ENCODE measurements around the gene PSAPL1.

- no peak for TF ChIP-seq CTCF (IDR thresholded peaks at IDR 0.05; ENCODE audit: insufficient read depth, low read length)
- no peak for TF ChIP-seq POLR2AphosphoS5 (IDR thresholded peaks at IDR 0.05; ENCODE audit: low read depth)
- TF ChIP-seq REST (IDR thresholded peaks at IDR 0.05; ENCODE audit: insufficient replicate concordance, low read depth) = no peak
Observed at GRCh38 chr4:7396186-7396910, 38.4 kb downstream of the PSAPL1 start.
